WERI-Rb-1 (cell line): ENCODE results near the gene ATF7.
A peak's percentile ranks its signal among the peaks of the same experiment; 100 is the strongest.

Experiments
- DNase-seq: peaks from one replicate; pipeline ENCODE4 v3.0.0-alpha.2; 2020
- H3K27ac ChIP-seq: fragments of 250-450 bp; sonication (Bioruptor Pico); 2 replicates; pipeline ENCODE4 v1.5.1; 2020; ENCODE audit warnings: mild to moderate bottlenecking, moderate library complexity
- H3K27me3 ChIP-seq: fragments of 250-450 bp; sonication (Bioruptor Pico); 2 replicates; pipeline ENCODE4 v1.5.1; 2021; ENCODE audit warnings: mild to moderate bottlenecking, low read depth, moderate library complexity; ENCODE audit not compliant: insufficient read depth, severe bottlenecking
- H3K36me3 ChIP-seq: fragments of 250-450 bp; sonication (Bioruptor Pico); 2 replicates; pipeline ENCODE4 v1.5.1; 2020; ENCODE audit warnings: mild to moderate bottlenecking, moderate library complexity
- H3K4me3 ChIP-seq: 2 replicates; pipeline ENCODE4 v1.5.1; 2011; ENCODE audit warnings: low read depth, mild to moderate bottlenecking, control low read depth, low read length
- H3K9me3 ChIP-seq: fragments of 250-450 bp; sonication (Bioruptor Pico); 2 replicates; pipeline ENCODE4 v1.5.1; 2021; ENCODE audit warnings: mild to moderate bottlenecking, moderate library complexity; ENCODE audit not compliant: severe bottlenecking
- TF ChIP-seq, protein P1 (sequence below): IDR thresholded peaks from 2 replicates; pipeline ENCODE4 v1.5.1; 2011; ENCODE audit warnings: low read depth, mild to moderate bottlenecking, control low read depth, inconsistent platforms, low read length

ATF7 gene

DNA sequence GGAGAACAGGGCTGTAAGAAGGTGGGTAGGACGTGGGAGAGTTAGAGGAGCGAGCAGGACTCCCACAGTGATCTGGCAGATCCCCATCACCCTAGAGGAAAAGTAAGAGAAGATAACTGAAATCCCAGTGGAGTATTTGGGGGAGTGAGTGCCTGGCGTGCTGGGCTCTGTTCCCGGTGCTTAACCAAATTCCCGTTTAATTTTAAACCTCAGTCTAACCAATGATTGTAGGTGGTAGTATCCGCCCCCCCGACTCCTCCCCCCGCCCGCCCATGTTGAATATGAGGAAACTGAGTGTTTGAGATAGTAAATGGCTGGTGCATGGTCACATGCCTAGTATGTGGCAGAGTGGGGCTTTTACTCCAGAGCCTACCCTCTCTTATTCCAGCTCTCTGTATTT is 123.9 kb downstream of the ATF7 start:
- TF ChIP-seq, protein P1, sequence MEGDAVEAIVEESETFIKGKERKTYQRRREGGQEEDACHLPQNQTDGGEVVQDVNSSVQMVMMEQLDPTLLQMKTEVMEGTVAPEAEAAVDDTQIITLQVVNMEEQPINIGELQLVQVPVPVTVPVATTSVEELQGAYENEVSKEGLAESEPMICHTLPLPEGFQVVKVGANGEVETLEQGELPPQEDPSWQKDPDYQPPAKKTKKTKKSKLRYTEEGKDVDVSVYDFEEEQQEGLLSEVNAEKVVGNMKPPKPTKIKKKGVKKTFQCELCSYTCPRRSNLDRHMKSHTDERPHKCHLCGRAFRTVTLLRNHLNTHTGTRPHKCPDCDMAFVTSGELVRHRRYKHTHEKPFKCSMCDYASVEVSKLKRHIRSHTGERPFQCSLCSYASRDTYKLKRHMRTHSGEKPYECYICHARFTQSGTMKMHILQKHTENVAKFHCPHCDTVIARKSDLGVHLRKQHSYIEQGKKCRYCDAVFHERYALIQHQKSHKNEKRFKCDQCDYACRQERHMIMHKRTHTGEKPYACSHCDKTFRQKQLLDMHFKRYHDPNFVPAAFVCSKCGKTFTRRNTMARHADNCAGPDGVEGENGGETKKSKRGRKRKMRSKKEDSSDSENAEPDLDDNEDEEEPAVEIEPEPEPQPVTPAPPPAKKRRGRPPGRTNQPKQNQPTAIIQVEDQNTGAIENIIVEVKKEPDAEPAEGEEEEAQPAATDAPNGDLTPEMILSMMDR, result no peak
- H3K27ac ChIP-seq, result peak overlapping the region; percentile 98; the same call in 1 of the 2 replicates
- H3K27me3 ChIP-seq, result no peaks in the 10 kb centered on the region
- no peaks in the 10 kb centered on the region for H3K9me3 ChIP-seq
- no peak overlapping the region for H3K4me3 ChIP-seq
- peaks cover 45% of the 10 kb centered on the region for H3K36me3 ChIP-seq
- DNase-seq, result no peak

DNA sequence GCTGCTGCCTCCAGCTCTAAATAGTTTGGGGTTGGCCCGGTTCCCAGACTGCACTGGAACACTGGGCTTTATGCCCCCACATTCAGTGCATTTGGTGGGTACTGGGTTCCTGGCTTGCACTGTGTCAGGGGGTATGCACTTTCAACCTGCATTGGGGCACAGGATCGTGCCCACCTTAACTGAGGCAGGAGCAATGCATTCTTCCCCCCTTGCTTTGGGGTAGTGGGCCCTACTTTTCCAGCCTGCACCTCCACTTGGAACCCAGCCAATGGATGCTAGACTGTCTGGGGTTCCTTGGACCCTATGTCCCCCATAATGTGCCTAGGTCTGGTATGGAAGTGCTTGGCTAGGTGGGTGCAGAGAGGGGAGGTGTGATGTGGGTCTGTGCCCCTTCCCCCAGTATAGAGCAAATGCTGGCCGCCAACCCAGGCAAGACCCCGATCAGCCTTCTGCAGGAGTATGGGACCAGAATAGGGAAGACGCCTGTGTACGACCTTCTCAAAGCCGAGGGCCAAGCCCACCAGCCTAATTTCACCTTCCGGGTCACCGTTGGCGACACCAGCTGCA is 124.5 kb downstream of the ATF7 start:
- Histone ChIP-seq H3K27me3 (no peaks in the 10 kb centered on the region), H3K36me3 (peaks cover 42% of the 10 kb centered on the region), H3K9me3 (no peaks in the 10 kb centered on the region), H3K4me3 (peak overlapping the region; percentile 80), H3K27ac (peak overlapping the region; percentile 98)
- no peak for DNase-seq
- TF ChIP-seq, protein P1, result no peak

DNA sequence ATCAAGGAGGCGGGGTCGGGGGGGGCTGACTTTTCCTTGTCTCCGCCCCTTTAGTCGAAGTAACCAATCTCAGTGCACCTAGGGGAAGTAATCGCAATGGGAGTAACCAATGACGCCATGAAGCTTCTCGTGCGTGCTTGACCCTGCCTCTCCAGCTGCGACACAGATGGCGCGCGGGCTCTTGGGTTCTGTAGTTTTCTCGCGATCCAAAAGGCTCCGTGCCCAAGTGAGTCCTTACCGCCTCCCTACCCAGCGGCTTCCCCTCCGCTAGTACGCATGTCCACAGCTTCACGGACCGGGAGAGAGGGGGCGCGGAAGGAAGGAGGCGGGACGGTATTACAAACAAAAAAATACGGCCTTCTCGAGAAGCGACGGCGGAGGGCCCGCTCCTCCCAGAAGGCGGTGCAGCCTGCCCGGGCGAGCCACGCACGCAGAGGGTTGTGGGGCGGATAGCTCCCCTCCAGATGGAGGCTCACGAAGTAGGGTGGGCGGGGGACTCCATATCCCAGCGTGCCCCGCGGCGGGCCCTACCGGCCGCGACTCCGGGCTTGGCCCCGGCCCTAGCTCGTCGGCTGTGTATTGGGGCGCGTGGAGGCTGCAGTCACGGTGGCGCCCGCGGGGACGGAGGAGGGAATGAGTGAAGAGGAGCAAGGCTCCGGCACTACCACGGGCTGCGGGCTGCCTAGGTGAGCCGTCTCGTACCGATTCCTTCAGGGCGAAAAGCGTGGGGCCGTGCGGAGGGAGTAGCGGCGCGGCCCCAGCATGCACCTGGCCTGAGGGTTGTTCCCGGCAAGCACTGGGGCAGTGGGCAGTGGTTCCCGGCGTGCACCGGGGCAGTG is 125.2 kb downstream of the ATF7 start, which contains the start of gene TARBP2:
Gene TARBP2 (plus strand): TSS at position 508 of the 839 bp plus-strand sequence. CDS start 126 bp downstream, at position 634.
- no peaks in the 10 kb centered on the region for H3K9me3 ChIP-seq
- TF ChIP-seq, protein P1, result no peak
- H3K27ac ChIP-seq, result peak within 1 kb of the TSS; percentile 98
- DNase-seq, result peak; percentile 98
- H3K36me3 ChIP-seq, result peaks cover 35% of the 10 kb centered on the region
- H3K27me3 ChIP-seq, result no peaks in the 10 kb centered on the region
- peak within 1 kb of the TSS; percentile 80 for H3K4me3 ChIP-seq

DNA sequence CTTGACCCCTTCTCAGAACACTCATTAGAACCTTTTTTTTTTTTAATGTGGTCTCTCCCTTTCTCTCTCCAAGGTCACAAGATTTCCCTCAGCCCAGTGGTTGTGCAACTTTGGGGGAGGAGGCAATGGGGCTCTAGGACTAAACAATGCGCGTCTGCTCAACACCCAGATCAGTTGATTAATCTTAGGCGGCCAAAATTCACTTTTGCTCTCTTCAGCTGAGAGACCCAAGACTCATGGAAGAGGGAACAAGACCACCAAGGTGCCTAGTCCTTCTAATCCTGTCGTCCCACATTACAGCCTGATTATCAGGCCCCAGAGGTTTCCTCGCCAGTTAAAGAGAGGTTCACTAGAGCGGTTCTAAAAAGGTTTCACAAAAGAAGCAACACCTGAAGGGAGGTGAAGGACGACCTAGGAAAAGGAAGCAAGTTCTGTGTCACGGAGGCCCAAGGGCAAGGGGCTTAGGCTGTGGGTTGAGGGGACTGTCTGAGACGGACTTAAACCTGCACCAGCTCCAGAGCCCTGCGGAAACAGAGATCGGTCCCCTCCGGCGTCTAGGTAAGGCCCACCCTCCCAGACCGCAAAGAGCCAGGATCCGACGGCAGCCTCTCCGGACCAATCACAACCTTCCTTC is 125.9 kb downstream of the ATF7 start:
- H3K27ac ChIP-seq, result peak overlapping the region; percentile 98
- H3K36me3 ChIP-seq, result peaks cover 27% of the 10 kb centered on the region
- H3K27me3 ChIP-seq, result no peaks in the 10 kb centered on the region
- TF ChIP-seq, protein P1, result no peak
- H3K9me3 ChIP-seq, result no peaks in the 10 kb centered on the region
- no peak for DNase-seq
- peak overlapping the region; percentile 80 for H3K4me3 ChIP-seq

DNA sequence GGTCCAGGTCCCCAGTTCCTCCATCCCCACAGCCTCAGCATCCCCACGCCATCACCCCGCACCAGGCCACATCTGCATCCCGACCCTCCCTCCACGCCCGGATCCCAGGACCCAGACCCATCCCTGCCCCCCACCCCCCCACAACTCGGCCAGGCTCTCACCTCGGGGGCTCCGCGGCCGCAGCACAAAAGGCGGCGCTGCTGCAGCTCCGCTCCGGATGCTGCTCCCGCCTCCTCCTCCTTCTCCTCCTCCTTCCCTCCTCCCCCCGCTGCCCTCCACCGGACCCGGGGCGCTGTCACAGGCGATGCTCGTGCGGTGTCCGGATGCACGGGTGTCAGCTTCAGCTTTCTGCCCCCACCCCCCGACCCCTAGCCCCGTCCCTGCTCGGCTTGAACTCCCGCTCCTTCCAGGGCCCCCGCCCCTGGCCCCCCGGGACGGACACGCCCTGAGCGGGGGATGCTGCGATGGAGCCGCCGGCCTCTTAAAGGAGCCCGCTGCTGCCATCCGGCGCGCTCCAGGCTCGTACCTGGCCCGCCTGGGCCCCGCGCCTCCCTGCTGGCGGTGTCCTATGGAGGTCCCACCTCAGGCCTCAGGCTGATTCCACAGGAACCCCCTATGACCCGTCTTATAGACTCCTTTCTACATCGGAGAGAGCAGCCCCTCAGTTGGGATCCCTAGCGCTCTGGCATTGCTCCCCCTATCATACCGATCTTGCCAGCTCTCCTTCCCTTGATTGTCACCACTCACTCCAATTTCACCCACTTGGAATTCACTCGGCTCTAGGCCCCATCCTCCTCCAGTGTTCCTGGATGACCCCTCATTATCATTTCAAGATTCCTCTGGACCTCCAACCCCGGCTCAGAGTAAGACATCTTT is 126.7 kb downstream of the ATF7 start, which contains the start of gene MAP3K12:
Gene MAP3K12 (minus strand): TSS at position 193 of the 876 bp plus-strand sequence. CDS start 12,067 bp downstream, outside the sequence.
- no peaks in the 10 kb centered on the region for H3K9me3 ChIP-seq
- DNase-seq, result peak; percentile 66
- peaks cover 20% of the 10 kb centered on the region for H3K36me3 ChIP-seq
- TF ChIP-seq, protein P1, result peak; percentile 19; the same call in 1 of the 2 replicates
- peak within 1 kb of the TSS; percentile 98 for H3K27ac ChIP-seq
- no peaks in the 10 kb centered on the region for H3K27me3 ChIP-seq
- H3K4me3 ChIP-seq, result peak within 1 kb of the TSS; percentile 80
